ENCODE data around the gene IFI30. TPM values are rescaled to one million over a fixed set of nuclear protein-coding genes. Genes with fewer than 3 reads are reported as not detected.
A peak's percentile ranks its signal among the peaks of the same experiment; 100 is the strongest.

IFI30 gene
- total RNA-seq, 1 donor from 2014 or later: not detected

DNA sequence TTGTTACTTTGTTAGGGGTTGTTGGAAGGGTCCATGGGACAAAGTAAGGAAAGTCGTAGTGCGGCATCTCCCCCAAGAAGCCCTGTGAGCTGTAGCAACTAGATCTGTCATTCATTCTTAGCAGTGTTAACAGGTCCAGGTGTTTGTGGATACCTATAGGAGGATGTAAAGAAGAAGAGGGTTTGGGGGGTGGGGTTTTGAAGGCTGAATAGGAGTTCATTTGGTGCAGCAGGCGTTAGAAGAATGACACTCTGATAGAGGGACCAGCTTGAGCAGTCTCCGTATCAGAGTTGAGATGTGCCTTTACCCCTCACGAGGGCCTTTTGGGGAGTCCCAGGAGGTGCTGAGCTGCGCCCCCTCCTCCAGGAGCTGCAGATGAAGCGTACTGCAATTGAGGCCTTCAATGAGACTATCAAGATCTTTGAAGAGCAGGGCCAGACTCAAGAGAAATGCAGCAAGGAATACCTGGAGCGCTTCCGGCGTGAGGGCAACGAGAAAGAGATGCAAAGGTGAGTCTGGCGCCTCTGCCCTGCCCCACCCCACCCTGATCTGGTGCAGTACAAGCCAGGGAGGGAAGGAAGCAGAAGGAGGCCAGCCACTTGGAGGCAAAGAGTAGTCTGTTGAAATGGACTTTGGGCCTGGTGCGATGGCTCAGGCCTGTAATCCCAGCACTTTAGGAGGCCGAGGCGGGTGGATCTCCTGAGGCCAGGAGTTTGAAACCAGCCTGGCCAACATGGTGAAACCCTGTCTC lies 7.6 kb upstream of the IFI30 start:
- TF ChIP-seq, protein P1, sequence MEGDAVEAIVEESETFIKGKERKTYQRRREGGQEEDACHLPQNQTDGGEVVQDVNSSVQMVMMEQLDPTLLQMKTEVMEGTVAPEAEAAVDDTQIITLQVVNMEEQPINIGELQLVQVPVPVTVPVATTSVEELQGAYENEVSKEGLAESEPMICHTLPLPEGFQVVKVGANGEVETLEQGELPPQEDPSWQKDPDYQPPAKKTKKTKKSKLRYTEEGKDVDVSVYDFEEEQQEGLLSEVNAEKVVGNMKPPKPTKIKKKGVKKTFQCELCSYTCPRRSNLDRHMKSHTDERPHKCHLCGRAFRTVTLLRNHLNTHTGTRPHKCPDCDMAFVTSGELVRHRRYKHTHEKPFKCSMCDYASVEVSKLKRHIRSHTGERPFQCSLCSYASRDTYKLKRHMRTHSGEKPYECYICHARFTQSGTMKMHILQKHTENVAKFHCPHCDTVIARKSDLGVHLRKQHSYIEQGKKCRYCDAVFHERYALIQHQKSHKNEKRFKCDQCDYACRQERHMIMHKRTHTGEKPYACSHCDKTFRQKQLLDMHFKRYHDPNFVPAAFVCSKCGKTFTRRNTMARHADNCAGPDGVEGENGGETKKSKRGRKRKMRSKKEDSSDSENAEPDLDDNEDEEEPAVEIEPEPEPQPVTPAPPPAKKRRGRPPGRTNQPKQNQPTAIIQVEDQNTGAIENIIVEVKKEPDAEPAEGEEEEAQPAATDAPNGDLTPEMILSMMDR (IDR thresholded peaks at IDR 0.05): no peak
- Mint-ChIP-seq H3K9me3 (ENCODE audit: unreplicated experiment) (no peaks in the 10 kb centered on the region), H3K4me1 (ENCODE audit: unreplicated experiment) (peaks cover 7% of the 10 kb centered on the region), H3K27me3 (ENCODE audit: unreplicated experiment) (no peaks in the 10 kb centered on the region), H3K36me3 (ENCODE audit: unreplicated experiment) (peaks cover 27% of the 10 kb centered on the region), H3K27ac (ENCODE audit: unreplicated experiment) (no peak overlapping the region), H3K4me3 (ENCODE audit: unreplicated experiment) (no peak overlapping the region)
- DNase-seq (ENCODE audit: extremely low spot score, unreplicated experiment): no peak

DNA sequence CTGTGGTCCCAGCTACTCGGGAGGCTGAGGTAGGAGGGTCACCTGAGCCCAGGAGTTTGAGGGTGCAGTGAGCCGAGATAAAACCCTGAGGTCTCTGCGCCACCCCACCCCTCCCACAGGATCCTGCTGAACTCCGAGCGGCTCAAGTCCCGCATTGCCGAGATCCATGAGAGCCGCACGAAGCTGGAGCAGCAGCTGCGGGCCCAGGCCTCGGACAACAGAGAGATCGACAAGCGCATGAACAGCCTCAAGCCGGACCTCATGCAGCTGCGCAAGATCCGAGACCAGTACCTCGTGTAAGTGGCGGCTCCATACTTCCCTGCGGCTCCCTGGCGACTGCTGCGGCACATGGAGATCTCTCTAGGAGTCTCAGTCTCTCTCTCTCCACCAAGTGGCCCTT lies 6.6 kb upstream of the IFI30 start:
- no peaks in the 10 kb centered on the region for H3K9me3 Mint-ChIP-seq (ENCODE audit: unreplicated experiment)
- DNase-seq (ENCODE audit: extremely low spot score, unreplicated experiment): no peak
- H3K27me3 Mint-ChIP-seq (ENCODE audit: unreplicated experiment): no peaks in the 10 kb centered on the region
- TF ChIP-seq, protein P1 (IDR thresholded peaks at IDR 0.05): no peak
- no peak overlapping the region for H3K27ac Mint-ChIP-seq (ENCODE audit: unreplicated experiment)
- peaks cover 29% of the 10 kb centered on the region for H3K36me3 Mint-ChIP-seq (ENCODE audit: unreplicated experiment)
- no peak overlapping the region for H3K4me3 Mint-ChIP-seq (ENCODE audit: unreplicated experiment)
- peaks cover 3% of the 10 kb centered on the region for H3K4me1 Mint-ChIP-seq (ENCODE audit: unreplicated experiment)

DNA sequence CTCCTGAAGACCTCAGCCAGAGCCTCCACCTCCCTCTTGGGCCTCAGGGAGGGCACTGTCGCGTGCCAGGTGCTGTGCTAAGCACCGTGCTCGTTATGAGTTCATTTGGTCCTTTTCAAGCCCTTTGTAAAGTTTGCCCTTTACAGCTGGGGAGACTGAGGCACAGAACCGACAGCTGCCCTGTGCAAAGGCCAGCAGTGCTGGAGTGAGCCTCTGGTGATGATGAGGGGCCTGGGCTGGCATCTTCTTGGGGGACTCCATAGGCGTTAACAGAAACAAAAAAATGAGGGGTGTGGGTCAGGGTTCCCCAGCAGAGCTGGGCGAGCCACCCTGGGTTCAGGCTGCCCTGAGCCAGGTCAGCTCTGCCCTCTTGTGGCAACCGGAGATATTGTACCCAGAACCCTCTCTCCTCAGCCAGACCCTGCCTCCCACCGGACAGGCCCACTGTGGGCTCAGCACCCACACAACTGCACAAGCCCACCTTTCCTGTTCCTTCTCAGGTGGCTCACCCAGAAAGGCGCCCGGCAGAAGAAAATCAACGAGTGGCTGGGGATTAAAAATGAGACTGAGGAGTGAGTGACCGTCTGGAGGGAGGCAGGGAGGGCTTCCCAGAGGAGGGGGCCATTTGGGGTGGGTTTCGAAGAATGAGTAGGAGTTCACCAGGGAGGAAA lies 5.5 kb upstream of the IFI30 start:
- H3K27ac Mint-ChIP-seq (ENCODE audit: unreplicated experiment): no peak overlapping the region
- DNase-seq (ENCODE audit: extremely low spot score, unreplicated experiment): no peak
- H3K27me3 Mint-ChIP-seq (ENCODE audit: unreplicated experiment): no peaks in the 10 kb centered on the region
- peaks cover 5% of the 10 kb centered on the region for H3K4me1 Mint-ChIP-seq (ENCODE audit: unreplicated experiment)
- TF ChIP-seq, protein P1 (IDR thresholded peaks at IDR 0.05): peak; percentile 80
- peaks cover 29% of the 10 kb centered on the region for H3K36me3 Mint-ChIP-seq (ENCODE audit: unreplicated experiment)
- H3K9me3 Mint-ChIP-seq (ENCODE audit: unreplicated experiment): no peaks in the 10 kb centered on the region
- H3K4me3 Mint-ChIP-seq (ENCODE audit: unreplicated experiment): no peak overlapping the region

DNA sequence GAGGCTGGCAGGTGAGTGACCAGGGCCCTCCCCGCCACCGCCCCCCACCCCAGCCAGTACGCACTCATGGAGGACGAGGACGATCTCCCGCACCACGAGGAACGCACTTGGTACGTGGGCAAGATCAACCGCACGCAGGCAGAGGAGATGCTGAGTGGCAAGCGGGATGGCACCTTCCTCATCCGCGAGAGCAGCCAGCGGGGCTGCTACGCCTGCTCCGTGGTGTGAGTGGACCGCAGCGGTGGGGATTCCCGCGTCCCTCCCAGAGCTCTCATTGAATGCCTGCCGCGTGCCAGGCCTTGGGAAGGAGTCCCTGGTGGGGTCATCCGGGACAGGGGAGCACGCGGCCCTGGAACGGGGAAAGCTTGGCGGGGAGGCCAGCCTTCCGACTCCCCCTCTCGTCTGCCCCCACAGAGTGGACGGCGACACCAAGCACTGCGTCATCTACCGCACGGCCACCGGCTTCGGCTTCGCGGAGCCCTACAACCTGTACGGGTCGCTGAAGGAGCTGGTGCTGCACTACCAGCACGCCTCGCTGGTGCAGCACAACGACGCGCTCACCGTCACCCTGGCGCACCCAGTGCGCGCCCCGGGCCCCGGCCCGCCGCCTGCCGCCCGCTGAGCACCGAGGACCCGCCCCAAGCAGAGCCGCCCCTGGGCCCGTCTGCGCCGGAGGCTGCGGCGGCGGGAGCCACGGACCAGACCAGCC lies 4.8 kb upstream of the IFI30 start:
- Mint-ChIP-seq H3K36me3 (ENCODE audit: unreplicated experiment) (peaks cover 24% of the 10 kb centered on the region), H3K4me1 (ENCODE audit: unreplicated experiment) (peaks cover 10% of the 10 kb centered on the region), H3K27me3 (ENCODE audit: unreplicated experiment) (no peaks in the 10 kb centered on the region), H3K9me3 (ENCODE audit: unreplicated experiment) (no peaks in the 10 kb centered on the region), H3K27ac (ENCODE audit: unreplicated experiment) (no peak overlapping the region), H3K4me3 (ENCODE audit: unreplicated experiment) (no peak overlapping the region)
- TF ChIP-seq, protein P1 (IDR thresholded peaks at IDR 0.05): no peak
- DNase-seq (ENCODE audit: extremely low spot score, unreplicated experiment): no peak
